Peyer's patch (tissue), 4 donors: ENCODE results near the gene CRHR2.

Experiments
- POLR2A ChIP-seq, 2 donors: fragments of 450-650 bp; IDR thresholded peaks; one replicate each; pipeline ENCODE4 v1.5.1; 2017; ENCODE audit warnings: antibody characterized with exemption in 2 of 2, mild to moderate bottlenecking in 2 of 2, moderate library complexity in 2 of 2
- TF ChIP-seq, protein P1 (sequence below), 6 experiments: fragments of 450-650 bp in 4 of 6; fragments of 200-600 bp in 2 of 6; sonication (generic) in 1 of 6; IDR thresholded peaks; one replicate each; pipeline ENCODE4 v1.5.1; 2017 to 2019; ENCODE audit warnings: antibody characterized with exemption in 6 of 6, mild to moderate bottlenecking in 3 of 6, moderate library complexity in 1 of 6

- TF ChIP-seq, protein P1, sequence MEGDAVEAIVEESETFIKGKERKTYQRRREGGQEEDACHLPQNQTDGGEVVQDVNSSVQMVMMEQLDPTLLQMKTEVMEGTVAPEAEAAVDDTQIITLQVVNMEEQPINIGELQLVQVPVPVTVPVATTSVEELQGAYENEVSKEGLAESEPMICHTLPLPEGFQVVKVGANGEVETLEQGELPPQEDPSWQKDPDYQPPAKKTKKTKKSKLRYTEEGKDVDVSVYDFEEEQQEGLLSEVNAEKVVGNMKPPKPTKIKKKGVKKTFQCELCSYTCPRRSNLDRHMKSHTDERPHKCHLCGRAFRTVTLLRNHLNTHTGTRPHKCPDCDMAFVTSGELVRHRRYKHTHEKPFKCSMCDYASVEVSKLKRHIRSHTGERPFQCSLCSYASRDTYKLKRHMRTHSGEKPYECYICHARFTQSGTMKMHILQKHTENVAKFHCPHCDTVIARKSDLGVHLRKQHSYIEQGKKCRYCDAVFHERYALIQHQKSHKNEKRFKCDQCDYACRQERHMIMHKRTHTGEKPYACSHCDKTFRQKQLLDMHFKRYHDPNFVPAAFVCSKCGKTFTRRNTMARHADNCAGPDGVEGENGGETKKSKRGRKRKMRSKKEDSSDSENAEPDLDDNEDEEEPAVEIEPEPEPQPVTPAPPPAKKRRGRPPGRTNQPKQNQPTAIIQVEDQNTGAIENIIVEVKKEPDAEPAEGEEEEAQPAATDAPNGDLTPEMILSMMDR (IDR thresholded peaks at IDR 0.05) = no peak
- no peak for TF ChIP-seq POLR2A (IDR thresholded peaks at IDR 0.05)
These were observed 17.2 kb downstream of the CRHR2 start for GRCh38 chr7:30665043-30665442.
